PFSK-1 (cell line): ENCODE data around the gene ANKS1B.

Experiments
- FOXP2 ChIP-seq: optimal IDR thresholded peaks from 2 replicates; pipeline ENCODE3; 2011; ENCODE audit warnings: borderline replicate concordance, control low read depth, inconsistent platforms; ENCODE audit not compliant: insufficient read depth; ENCODE audit errors: extremely low read length, extremely low read depth
- POLR2AphosphoS5 ChIP-seq: IDR thresholded peaks from 2 replicates; pipeline ENCODE4 v1.6.1; 2012; ENCODE audit warnings: low read depth, mild to moderate bottlenecking, control low read depth, low read length, moderate library complexity
- REST ChIP-seq, 2 experiments: IDR thresholded peaks; 2 replicates each; pipeline versions ENCODE4 v1.6.1 to v1.8.0; 2011 to 2012; ENCODE audit warnings: low read depth in 2 of 2, low read length in 2 of 2, control low read depth in 1 of 2, inconsistent platforms in 1 of 2, mild to moderate bottlenecking in 1 of 2, moderate library complexity in 1 of 2; ENCODE audit not compliant: insufficient read depth in 1 of 2
- SIN3A ChIP-seq: IDR thresholded peaks from 2 replicates; pipeline ENCODE4 v1.6.1; 2012; ENCODE audit warnings: mild to moderate bottlenecking, low read length, moderate library complexity, borderline replicate concordance; ENCODE audit not compliant: insufficient read depth
- TAF1 ChIP-seq: IDR thresholded peaks from 2 replicates; pipeline ENCODE4 v1.6.1; 2012; ENCODE audit warnings: low read length, control low read depth, borderline replicate concordance; ENCODE audit not compliant: insufficient read depth

ANKS1B gene

GRCh38 chr12:99087278-99087677, 897.5 kb downstream of the ANKS1B start:
- TF ChIP-seq FOXP2 (no peak), TAF1 (no peak), POLR2AphosphoS5 (no peak), SIN3A (no peak), REST (IDR thresholded peaks at IDR 0.05; ENCODE audit: insufficient read depth in 1 of 2, low read depth in 2 of 2, low read length in 2 of 2) (no peak)

GRCh38 chr12:99079811-99080210, 904.9 kb downstream of the ANKS1B start:
- TF ChIP-seq SIN3A: no peak

- TF ChIP-seq SIN3A (no peak), POLR2AphosphoS5 (no peak)
Measured at GRCh38 chr12:99068993-99069747, 915.6 kb downstream of the ANKS1B start.

- TF ChIP-seq FOXP2: no peak
- no peak for TF ChIP-seq TAF1
- TF ChIP-seq REST (IDR thresholded peaks at IDR 0.05; ENCODE audit: insufficient read depth in 1 of 2, low read depth in 2 of 2, low read length in 2 of 2): no peak
- TF ChIP-seq SIN3A: no peak
- no peak for TF ChIP-seq POLR2AphosphoS5
Measured at GRCh38 chr12:99067171-99067785, 917.5 kb downstream of the ANKS1B start.

GRCh38 chr12:99066726-99067125, 918.0 kb downstream of the ANKS1B start:
- TF ChIP-seq REST (IDR thresholded peaks at IDR 0.05; ENCODE audit: insufficient read depth in 1 of 2, low read depth in 2 of 2, low read length in 2 of 2): no peak
- no peak for TF ChIP-seq SIN3A
- TF ChIP-seq TAF1: no peak
- no peak for TF ChIP-seq FOXP2
- no peak for TF ChIP-seq POLR2AphosphoS5

GRCh38 chr12:99063182-99063581, 921.6 kb downstream of the ANKS1B start:
- TF ChIP-seq REST (IDR thresholded peaks at IDR 0.05; ENCODE audit: insufficient read depth in 1 of 2, low read depth in 2 of 2, low read length in 2 of 2) (no peak), POLR2AphosphoS5 (no peak), FOXP2 (no peak), SIN3A (no peak), TAF1 (no peak)
